T47D (cell line): ENCODE results near the gene AIDA.

Experiments used
- DNase-seq, 2 experiments: peaks; one replicate each; pipeline versions ENCODE4 v3.0.0 to v3.0.0-alpha.2; 2011 to 2012; ENCODE audit warnings: low read depth in 1 of 2, low spot score in 1 of 2
- JUND ChIP-seq: IDR thresholded peaks from 2 replicates; pipeline ENCODE4 v1.6.1; 2012; ENCODE audit warnings: low read depth
- in situ Hi-C: cut with HindIII; loops from 2 replicates; pipeline ENCODE4 v1.10.0; 2016; ENCODE audit warnings: low sequenced_read_pairs, low pct_unique_long_range_greater_than_20kb

The AIDA gene

DNA sequence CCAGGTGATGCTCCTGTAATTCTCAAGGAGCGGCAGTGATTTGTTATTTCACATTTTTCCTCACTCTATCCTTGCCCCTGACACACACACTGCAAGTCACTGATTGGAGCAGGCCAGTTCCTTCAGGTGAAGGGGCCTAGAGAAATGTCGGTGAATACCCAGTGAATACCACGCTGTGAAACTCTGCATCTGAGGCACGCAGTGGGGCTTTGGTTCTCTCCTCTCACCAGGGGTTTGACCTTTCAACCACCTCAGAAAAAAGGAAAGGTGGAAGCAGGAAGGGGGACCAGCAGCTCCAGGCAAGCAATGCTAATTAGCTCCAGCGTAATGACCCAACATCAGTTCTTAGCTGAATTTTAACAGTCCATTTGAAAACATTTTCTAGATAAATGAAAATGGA, 24.2 kb upstream of the AIDA start:
- in situ Hi-C loops, result loop anchor here (25.0 kb wide), 1 partner anchor 351 kb away; no protein-coding TSS in a partner anchor
- no peak for DNase-seq
- TF ChIP-seq JUND, result no peak

DNA sequence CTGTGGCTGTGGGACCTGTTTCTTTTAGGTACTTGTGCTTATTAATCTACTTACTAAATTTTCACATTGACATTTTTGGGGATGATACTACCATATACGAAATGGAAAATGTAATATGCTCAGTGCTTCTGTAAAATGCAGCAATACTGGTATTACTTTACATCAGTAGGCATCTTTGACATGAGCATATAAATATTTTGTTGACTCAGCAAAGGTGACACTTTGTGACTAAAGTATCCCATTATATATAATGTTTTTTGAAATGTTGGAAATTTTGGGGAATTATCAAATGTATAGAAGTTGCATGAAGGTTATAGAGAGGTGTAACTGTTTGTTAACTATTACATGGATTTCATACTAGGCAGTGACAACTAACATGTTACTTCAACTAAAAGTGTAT, 22.4 kb upstream of the AIDA start:
- no peak for DNase-seq
- in situ Hi-C loops, result loop anchor here (25.0 kb wide), 1 partner anchor 353 kb away; no protein-coding TSS in a partner anchor
- TF ChIP-seq JUND, result no peak

DNA sequence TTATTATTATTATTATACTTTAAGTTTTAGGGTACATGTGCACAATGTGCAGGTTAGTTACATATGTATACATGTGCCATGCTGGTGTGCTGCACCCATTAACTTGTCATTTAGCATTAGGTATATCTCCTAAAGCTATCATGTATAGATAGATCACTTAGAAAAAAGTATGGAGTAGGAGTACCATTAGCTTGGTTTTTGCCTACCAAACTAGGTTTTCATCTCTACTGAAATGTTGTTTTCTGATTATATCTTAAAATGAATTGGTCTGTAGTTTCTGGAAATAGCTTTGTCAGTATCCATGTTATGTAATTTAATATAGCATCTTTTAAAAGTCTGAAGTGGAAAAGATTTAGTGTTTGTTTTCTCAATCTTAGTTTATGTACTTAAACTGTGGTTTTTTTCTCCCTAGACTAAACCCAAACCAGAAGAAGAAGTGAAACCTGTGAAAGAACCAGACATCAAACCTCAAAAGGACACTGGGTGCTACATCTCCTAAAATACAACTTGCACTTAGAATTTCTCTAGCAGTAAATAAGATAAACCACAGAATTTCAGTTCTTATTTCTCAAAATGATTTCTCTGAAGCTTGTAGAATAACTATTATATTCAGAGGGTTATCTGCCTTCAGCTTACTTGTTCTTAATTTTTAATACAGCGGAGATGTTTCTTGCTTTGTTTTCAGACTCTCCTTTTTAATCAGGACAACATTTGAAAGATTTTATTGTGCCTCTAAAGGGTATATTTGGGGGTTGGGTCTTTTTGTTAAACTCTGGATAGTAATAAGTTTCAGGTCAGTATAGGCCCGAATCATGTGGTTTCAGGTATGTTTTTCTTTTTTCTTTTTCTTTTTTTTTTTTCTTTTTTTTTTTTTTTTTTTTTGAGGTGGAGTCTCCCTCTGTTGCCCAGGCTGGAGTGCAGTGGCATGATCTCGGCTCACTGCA, 20.2 kb upstream of the AIDA start:
- in situ Hi-C loops, result loop anchor here (25.0 kb wide), 1 partner anchor 355 kb away; no protein-coding TSS in a partner anchor
- DNase-seq, result no peak
- TF ChIP-seq JUND, result no peak

DNA sequence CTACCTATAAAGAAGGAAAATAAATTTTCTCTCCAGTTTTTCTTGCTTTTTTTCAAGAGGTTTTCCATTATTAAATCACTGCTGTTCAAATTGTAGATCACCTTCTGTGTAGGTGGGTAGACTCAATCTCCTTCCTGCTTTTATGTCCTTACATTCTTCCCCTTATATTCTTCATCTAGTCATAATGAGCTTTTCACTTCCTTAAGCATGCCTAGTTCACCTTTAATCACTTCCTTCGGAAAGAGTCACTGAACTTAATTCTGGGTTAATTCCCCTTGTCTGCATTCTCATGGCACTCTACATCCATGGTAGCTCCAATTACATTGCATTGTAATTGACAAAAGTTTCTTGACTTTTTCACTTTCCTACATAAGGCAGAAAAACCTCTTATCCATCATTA, 18.6 kb upstream of the AIDA start:
- in situ Hi-C loops, result loop anchor here (25.0 kb wide), 1 partner anchor 356 kb away; no protein-coding TSS in a partner anchor
- no peak for DNase-seq
- TF ChIP-seq JUND, result no peak

DNA sequence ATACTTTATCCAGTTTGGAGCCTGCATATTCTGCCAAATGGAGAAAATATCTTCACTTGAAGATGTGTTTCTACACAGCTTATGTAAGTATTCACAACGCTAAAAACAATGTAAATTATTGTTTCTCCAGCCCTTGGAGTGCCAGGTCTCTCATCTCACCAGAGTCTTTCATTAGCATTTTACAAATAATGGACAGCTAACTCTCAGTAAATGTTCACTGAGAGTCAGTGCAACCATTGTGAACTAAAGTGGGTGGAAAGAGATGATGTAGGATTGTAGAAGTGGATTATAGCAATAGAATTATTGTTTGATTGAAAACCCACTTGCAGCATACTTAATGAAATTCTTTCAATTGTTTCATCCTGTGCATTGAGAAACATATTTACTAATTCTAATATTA, 16.5 kb upstream of the AIDA start:
- TF ChIP-seq JUND, result no peak
- in situ Hi-C loops, result loop anchor here (25.0 kb wide), 1 partner anchor 359 kb away; no protein-coding TSS in a partner anchor
- no peak for DNase-seq

DNA sequence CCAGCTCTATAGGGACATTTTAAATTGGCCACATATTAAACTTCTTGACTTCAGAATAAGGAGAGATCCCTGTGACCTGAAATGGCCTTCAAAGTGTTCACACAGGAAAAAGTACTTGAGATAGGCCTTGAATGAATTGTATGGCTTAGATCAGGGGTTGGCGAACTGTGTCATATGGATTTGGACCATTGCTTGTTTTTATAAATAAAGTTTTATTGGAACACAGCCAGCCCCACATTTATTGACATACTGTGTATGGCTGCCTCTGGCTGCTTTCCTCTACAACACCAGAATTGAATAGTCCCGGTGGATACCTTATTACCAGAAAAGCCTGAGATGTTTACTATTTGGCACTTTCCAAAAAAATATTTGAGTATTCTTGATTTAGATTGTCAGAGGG, 4.1 kb upstream of the AIDA start:
- in situ Hi-C loops, result no loop called here
- peak in 1 of 2 experiments; percentile 9 for DNase-seq
- no peak for TF ChIP-seq JUND

DNA sequence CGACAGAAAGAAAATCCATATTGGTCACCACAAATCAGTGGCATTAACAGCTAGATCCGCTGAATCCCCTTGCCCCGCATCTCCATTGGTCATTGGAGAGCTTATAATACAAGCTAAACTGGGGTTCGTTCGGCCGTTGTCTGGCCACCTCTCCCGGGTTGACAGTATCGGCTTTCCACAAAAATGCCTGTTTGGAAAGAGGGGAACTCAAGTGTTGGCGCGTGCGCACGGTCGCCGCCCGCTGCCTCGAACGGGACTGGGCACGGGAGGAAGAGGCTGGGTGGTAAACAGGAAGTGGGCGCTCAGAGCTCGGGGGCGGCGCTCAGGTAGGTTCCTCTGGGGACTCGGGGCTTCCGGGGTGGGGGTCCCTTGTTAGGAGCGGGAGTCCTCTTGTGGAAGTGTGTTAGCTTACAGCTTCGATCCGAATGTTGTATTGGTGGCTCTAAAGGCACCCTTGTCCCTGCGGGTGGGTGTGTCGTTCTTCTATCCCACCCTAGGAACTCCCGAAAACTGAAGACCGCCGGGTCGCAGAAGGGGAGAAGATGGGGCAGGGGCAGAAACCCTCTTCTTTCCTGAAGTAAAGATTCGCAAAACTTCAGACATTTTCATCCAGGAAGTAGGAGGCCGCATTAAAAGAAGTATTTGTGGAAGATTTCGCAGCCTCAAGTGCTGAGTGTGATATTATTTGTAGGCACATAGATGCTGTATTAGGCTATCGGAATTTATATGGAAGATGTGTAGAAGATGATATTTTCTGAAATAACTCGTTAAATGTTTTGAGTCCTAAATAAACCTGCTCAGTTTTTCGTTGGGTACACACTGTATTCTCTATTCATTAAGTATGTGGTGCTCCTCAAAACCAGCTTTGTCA, 1.0 kb upstream of the AIDA start:
- in situ Hi-C loops, result no loop called here
- TF ChIP-seq JUND, result no peak
- DNase-seq, result peak; percentile 91 to 95

DNA sequence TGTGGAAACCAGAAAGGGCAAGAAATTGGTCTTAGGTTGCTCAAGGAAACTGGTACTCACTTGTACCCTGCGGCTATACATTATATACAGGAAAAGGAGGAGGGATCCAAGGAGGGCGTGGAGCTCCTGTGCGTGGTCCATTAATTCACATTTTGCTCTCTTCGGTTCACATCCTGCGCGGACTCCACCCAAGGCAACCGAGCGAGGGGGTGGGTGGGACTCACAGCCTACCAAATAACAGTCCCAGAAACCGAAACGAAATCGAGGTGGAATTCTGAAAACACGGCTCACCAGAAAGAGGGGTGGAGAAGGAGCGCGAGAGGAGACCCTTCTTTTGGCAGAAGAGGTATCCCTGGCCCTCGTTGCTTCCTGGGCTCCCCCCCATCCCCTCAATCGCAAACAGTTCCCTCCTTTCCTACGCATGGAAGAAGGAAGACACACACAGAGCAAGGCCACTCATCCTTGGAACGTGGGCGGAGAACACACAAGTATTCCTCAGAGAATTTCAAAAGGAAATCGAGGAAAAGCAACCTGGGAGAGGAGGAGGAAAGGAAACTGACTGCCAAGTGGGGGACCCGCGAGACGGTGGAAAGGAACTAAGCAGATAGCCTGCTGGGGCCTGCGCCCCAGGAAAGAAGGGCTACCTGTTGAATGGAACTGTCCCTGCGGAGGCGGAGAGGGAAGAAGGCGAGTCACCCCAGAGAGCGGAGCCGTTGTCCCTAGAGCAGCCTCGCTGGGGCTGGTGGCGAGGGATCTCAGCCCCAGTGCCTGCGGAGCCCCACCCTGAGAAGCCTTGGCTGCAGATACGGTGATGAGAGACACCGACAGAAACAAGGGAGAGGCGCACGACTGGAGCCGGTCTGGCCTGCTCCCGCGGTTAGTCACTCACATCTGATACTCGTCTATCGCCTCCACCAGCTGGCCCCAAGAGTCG, 705 bp downstream of the AIDA start:
- no peak for TF ChIP-seq JUND
- DNase-seq, result peak; percentile 69 to 76
- in situ Hi-C loops, result no loop called here

DNA sequence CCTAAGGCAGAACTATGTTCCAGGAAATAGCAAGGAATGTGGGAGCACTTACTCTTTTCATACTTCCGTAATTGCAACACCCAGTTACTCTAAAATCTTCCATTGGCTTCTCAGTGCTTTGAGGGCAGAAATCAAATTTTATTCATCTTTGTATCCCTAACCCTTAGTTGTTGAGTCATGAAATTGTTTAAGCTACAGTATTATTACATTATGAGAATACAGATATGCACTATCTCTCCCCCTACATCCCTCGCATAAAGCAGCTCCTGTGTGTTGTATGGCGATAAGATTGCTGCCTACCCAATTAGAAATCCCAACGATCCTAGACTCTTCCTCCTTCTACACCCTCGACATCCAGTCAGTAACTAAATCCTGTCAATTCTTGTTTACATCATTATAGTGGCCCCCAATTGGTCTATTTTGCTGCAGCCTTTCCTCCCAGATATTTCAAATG, 2.6 kb downstream of the AIDA start:
- no peak for DNase-seq
- TF ChIP-seq JUND, result no peak
- in situ Hi-C loops, result no loop called here

DNA sequence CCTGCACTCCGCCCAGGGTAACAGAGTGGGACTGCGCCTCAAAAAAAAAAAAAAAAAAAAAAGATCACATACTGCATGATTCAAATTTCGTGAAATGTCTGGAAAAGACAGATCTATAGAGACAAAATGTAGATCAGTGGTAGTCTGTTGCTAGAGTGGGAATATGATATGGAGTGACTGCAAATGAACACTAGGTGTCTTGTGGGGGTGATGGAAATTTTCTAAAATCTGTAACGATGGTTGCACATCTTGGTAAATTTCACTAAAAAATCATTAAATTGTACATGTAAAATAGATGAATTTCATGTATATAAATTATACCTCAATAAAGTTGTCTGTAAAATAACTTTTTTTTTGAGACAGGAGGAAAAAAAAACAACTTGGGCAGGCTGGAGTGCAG, 5.5 kb downstream of the AIDA start:
- DNase-seq, result no peak
- in situ Hi-C loops, result no loop called here
- no peak for TF ChIP-seq JUND

DNA sequence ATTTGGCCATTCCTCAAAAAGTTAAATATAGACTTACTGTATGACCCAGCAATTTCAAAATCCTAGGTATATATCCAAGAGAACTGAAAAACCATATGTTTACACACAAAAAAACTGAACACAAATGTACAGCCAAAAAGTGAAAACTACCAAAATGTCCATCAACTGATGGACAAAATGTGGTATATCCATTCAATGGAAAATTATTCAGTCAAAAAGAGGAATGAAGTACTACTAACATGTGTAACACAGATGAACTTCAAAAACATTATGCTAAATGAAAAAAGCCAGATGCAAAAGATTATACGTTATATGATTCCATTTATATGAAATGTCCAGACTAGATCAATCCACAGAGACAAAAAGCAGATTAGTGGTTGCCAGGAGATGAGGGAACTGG, 8.0 kb downstream of the AIDA start:
- in situ Hi-C loops, result no loop called here
- no peak for DNase-seq
- TF ChIP-seq JUND, result no peak

DNA sequence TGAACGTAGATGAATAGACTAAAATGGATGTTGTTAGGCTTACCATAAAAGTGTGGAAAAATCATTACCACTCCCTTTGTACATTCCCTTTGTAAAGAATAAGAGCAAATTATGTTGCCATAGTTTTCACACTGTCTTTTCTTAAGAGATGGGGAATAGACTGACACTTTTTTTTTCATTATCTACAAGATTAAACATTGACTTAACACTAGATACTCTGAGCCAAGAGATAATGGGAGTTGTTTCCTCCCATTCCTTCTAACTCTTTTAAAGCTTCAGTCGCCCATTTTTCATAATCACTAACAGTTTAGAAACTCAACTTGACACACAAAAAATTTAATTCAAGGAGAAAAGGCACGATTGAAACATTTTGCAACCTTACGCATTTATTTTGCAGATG, 10.1 kb downstream of the AIDA start:
- in situ Hi-C loops, result no loop called here

More for the DNA sequence above, 10.1 kb downstream of the AIDA start:
- DNase-seq, result no peak
- no peak for TF ChIP-seq JUND
